Occipital lobe (tissue), 2 donors: Measurements from ENCODE around the gene CLEC4E. TPM values are rescaled to one million over a fixed set of nuclear protein-coding genes. Genes with fewer than 3 reads are reported as not detected.

ENCODE experiments used
- small RNA-seq: library from RNA; depleted of rRNA; stranded (forward); fragments of <200 nt; gene quantifications from one replicate; pipeline ENCODE3, GENCODE V24; 2014
- total RNA-seq: library from RNA; depleted of rRNA; stranded (reverse); fragments of >200 nt; gene quantifications from one replicate; pipeline ENCODE4 v1.2.3, GENCODE V29; 2014

CLEC4E gene
- total RNA-seq, 1 donor from 2014 or later: not detected

Small RNAs within 50 kb of the gene (small RNA-seq; reads per million reads assigned to genes)
- not detected for gene RNU6-275P

Other genes starting within 250 kb of the CLEC4E start
- not detected for gene CLEC6A, start 84.9 kb downstream of the CLEC4E start, total RNA-seq
- gene CLEC4D, start 27.4 kb downstream of the CLEC4E start, total RNA-seq: not detected
- not detected for gene AICDA, start 72.0 kb upstream of the CLEC4E start, total RNA-seq
- gene MFAP5, start 121.9 kb upstream of the CLEC4E start, total RNA-seq: not detected
- gene RIMKLB, start 157.1 kb upstream of the CLEC4E start, total RNA-seq: 220 TPM